Medulla oblongata (tissue), 1 donor: ENCODE measurements around the gene HOXB6.

Experiments used
- DNase-seq: peaks from one replicate; pipeline ENCODE4 v3.0.0-alpha.2; 2015; ENCODE audit errors: extremely low spot score

Gene HOXB6

DNA sequence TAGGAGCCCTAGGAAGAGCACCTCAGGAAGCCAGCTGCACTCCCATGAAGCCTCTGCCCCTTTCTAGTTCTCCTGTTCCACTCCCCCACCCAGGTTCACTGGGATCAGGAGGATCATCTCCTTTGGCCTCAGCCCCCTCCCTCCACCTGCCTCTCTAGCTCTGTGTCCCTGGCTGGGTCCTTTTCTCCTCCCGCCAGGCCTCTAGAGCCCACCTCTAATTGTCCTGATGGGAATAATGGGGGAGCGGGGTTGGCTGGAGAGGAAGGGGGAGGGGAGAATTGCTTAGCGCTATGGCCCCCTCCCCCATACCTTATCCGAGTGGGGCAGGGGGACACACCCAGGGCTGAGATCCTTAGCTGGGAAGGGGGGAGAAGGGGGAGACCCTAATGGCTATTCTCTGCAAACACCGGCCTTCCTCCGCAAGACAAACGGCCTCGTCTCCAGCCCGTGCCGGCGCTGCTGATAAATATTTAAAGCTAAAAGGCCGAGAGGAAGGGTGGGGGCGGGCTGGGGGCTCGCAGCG, 5.0 kb upstream of the HOXB6 start:
- no peak for DNase-seq

DNA sequence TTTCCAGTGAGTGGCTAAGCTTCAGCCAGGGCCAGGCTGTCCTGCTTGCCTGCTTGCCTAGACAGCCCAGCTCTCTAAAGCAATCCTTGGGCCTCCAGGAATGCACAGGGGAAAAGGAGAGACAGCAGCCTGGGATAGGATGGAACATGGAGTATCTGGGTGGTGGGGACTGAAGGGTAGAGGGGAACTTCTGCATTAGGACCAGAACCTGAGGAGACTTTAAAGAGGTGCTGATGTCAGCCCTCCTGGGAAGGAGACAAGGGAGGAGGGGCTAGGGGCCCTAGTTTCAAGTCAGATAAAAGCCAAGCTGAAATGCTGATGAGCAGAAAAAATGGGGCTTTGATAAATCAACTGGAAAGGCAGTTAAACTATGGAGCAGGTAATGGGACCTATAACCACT, 4.2 kb upstream of the HOXB6 start:
- DNase-seq, result no peak

DNA sequence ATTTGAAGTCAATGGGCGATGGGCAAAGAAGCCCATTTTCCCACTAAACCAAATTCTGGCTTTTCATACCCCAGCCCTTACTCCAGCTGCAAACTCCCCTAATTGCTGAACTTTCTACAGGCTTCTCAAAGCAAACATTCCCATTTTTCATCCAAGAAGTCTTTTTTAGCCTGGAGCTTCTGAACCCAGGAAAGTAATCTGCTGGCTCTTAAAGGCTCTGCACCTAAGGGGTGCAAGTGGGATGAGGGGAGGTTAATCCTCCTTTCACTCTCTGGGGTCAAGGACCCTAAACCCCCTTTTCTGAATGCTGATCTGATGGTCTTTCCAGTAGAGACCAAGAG, 3.7 kb upstream of the HOXB6 start:
- no peak for DNase-seq

DNA sequence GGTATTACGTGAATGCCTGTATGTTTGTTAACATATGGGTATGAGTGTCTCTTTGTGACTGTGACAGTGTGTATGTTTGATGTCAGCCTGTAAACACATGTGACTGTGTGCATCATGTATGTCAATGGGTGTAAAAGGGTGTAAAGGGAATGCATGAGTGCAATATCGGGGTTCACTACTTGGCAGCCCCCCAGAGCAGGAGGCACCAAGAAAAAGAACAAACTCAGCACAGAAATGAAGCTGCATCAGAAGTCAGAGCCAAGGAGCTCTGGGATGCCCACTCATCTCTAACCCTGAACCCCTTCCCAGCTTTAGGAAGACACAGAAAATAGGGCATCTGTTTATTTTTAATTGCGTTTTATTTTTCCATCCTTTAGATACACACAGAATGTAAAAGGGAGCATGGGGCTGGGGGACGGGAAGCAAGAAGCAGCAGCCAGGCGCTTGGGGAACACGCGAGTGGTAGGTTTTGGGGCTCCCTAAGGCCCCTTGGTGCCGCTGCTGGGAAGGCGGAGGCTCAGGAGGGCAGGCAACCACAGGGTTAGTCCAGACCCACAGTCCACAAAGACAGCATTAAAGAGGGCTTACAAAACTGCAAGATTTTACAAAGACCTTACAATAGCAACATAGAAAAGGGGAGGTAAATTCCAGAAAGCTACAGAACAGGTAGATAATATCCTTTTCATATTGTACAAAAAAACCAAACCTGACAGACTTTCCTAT, 2.3 kb upstream of the HOXB6 start:
- no peak for DNase-seq

DNA sequence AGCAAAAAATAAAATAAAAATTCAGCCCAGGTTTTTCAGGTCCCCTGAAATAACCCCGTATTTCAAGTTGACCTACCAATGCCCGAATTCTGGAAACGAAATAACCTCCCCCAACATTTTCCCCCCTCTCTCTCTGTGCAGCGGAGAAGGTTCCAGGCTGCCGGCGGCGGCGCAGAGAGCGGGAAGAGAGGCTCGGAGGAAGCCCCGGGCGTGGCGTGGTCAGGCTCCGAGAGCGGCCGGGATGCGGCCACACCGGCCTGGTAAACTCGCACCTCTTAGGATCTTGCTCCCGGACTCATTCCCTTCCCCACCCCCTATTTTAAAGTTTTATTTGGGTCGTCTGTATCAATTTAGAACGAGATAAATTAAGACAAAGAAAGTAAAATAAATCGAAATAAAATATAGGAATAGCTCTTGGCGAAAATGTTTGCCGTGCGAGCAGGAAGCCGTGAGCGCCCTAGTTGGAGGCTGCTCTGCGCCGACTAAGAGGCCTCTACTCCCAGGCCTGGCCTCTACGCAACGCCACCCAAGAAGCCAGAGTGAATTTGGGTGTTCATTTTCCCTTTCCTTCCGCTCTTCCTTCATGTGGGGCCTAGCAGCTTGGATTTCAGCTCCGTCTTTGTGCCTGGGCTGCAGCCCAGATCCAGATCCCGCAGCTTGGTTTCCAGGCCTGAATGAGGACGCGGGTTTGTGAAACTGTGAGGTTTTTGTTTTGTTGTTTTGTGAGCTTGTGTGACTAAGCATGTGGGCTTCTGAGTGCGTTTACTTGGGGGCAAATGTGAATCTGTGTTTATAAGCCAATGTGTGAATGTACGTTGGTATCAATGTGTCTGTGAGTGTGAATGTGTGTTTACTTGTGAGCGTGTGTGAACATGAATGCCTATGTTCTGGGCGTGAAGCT, 1.5 kb upstream of the HOXB6 start:
- DNase-seq, result no peak

DNA sequence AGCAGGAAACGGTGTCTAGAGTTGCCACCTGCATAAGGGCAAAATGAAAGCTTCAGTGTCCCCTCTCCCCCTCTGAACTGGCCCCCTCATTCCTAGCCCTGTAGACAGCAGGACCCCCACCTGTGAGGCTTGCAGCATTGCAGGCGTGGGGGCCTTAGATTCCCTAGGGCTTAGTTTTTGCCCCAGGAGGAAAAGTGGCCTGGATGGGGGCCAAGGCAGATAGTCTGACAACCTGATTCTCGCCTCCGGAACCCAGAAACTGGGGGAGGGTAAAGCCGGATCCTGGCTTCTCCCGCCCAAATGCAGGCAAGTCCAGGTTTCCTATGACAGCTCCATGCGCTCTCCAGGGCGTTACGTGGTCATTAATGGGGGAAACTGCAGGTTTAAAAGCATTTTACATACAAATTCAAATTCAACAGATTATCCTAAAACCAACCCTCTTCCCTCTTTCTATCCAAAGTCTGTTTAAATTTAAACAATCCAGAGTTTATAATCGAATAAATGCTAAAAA, 678 bp upstream of the HOXB6 start:
- no peak for DNase-seq

DNA sequence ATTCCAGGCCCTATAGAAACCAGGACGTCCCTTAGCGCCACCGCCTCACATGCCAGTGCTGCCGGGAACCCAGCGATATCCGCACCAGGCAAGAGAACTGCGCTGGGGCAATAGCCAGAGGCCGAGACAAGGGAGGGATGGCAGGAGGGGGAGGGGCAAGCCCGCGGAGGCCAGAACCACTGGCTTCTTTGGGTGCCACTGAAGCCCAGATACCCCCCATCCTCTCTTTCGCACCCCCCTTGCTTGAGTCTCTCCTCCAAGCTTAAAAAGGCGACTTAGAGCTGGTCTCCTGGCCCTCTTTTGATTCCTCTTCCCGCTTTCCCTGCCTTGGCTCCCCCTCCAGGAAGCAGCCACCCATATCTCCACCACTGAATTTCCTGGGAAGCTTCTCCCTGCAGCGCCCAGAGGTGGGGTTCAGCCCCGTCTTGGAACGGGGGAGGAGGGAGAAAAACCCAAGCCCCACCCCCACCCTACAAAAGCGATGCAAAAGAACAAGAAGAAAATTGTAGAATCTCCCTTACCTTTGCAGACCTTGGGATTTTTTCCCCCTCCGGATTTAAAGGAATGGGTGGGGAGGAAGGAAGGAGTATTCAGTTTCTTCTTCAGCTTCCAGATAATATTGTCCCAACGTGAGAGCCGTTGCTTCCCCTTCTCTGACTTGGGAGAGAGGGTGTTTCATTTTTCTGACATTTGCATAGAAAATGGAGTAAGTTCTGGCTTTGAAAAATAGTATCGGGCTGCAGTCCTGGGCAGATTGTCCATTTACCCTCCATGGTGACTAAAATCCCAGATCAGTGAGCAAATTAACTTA, 622 bp downstream of the HOXB6 start:
- no peak for DNase-seq

DNA sequence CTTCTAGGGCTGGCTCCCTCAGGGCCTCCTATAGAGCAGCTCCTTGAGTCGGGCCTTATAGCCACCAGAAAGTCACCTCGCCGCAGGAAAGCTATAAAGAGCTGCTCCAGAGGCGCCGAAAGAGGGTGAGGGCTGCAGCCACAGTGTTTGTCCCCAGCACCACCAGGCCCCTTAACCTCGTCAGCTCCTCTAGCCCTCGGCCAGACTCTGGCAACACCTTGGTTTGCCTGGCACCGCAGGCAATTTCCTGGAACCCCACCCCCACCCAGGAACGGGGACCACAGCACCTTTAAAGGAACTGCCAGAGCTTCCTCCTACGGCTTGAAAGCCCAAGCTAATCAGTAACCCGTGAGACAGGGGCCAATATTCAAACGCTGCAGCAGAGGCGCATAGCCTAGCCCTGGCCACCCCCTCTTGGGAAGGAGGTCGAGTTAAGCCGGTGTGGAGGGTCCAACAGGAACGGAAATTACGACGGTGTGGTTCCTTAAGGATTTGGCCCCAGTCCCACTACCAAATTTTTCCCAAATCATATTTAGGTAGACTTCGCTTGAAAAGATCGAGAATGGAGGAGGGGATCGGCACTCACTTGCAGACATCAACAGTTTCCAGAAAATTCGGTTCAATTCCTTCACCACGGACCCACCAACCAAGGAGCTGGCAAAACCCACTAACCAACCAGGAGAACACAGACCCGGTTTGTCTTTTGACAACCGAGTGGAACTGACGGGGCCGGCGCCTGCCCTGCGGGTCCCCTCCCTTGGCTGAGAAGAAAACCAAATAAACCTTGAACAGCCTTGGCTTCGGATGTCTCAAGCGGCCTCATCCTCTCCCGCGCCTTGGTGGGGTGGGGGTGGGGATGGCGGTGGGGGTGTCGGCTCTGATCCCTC, 3.0 kb downstream of the HOXB6 start:
- no peak for DNase-seq

DNA sequence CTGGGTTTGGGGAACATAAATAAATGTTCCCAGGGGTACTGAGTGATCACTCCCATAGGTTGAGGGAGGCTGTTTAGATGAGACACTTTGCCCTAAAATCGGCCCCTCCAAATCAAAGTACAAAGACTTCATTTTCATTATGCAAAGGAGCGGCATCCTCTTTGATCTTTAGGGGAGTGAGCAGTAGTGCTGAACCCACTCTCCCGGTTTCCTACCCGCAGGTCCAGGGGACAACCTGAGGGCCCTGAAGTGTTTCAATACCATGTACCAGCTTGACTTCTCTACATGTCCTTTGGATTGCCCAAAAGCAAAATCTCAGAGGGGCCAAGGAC, 3.6 kb downstream of the HOXB6 start:
- no peak for DNase-seq

DNA sequence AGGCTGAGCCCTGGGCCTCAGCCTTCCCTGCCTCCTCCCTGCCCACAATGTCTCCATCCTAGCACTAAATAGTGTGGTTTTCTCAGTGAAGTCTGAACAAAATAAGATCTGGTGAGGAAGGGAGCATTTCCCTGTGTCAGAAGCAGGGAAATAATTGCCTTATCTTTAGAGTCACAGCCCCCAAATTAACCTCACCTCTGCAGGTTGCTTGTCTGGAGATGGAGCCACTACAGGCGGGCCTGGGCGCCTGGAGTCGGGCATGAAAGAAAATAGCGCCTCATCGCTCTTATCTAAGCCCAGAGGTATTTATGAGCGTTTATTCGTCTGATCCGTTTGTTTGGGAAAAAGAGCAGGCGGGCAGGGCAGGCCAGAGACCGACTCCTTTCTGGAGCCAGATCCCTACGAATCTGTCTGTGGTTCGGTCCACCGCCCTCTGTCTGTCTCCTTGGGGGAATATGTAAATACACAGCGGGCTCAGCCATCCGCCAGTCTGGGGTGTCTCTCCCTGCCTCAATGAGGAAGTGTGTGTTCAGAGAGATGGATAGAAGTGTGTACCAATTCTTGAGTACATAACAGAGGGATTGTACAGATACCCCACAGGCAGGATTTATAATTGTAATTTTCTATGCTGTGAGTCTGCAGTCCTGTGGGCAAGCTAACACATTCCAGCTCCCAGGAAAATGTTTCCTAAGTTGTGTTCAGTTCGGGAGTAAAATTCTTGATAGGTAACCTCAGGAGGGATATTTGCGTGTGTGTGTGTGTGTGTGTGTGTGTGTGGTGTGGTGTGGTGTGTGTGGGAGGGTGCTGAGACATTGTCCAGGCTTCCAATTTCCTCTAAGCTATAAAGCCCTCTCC, 4.3 kb downstream of the HOXB6 start:
- DNase-seq, result no peak

DNA sequence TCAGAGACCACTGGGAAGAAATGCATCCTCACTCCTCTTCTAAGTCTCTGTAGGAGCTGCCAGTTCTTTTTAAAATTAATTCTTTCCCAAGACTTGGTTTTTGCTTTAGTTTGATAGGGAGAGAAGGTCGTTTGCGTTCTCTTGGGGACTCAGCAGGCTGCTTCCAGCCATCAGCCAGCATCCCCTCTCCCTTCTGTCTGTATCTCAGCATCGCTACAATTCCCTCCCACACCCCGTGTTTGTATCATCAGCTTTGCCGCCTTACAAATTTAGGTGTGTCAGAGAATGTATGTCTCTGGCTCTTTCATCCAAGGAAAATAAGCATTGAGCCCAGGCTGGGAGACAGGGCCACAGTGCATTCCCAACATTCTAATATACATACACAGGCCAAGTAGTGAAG, 5.4 kb downstream of the HOXB6 start:
- no peak for DNase-seq

DNA sequence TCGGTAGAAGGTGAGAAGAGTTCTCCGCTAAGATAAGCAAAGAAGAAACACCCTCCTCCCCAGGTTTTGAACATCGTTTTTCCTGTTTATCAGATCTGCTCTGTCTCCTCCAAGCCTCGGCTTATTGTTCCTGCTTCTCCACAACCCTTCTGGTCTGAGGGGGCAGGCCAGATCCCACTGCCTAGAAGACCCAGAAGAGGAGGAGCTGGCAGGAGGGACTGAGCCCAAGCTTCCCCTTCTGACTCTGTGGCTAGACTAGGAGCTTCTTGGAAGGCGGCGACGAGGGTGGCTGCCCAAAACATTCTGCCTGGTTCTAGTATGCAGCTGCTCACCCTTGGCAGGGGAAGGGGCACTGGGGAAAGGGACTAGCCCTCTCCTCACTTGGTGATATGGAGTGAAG, 6.0 kb downstream of the HOXB6 start:
- no peak for DNase-seq

DNA sequence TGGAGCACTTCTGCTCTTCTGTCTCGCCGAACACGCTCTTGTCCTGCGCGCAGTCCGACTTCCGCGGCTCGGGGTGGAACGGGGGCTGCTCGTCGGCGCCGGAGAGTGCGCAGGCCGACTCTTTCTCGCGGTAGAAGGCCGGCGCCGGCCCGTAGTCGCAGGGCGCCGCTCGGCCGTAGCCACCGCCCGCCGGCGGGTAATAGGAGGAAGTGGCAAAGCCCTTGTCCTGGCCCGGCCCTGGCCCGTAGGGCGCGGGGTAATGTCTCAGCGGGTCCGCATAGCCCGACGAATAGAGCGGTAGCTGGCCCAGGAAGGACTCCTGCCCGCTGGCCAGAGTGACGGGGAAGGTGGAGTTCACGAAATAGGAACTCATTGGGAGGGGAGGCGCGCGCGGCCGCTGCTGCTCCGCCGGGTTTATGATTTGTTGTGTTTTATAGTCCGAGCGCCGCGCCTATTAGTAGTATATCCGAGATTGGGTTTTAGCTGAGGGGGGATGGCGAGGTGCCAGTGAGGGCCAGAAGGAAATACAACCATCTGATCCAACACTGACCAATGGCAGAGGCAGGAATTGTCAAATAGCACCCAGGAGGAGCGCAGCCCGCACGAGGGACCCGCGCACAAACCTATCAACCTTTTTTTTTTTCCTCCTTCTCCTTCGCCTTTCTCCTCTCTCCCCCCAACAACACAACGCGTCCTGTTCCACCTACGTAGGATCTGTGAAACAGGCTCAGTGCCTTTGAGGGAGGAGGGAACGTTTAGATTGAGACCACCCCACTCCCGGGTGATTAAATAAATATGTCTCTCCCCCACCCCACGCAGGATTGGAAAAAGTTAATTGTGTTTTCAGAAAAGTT, 6.8 kb downstream of the HOXB6 start:
- DNase-seq, result peak; percentile 73

DNA sequence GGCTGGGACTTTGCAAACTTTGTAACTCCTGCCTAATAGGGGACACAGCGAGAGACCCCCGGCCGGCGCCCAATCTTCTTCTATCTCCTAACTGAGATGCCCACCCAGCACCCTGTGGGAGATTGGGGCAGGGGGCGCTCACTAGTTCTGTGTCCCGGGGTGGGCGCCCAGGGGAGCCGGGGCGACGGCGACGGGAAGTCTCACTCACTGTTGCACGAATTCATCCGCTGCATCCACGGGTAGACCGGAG, 7.3 kb downstream of the HOXB6 start:
- no peak for DNase-seq

DNA sequence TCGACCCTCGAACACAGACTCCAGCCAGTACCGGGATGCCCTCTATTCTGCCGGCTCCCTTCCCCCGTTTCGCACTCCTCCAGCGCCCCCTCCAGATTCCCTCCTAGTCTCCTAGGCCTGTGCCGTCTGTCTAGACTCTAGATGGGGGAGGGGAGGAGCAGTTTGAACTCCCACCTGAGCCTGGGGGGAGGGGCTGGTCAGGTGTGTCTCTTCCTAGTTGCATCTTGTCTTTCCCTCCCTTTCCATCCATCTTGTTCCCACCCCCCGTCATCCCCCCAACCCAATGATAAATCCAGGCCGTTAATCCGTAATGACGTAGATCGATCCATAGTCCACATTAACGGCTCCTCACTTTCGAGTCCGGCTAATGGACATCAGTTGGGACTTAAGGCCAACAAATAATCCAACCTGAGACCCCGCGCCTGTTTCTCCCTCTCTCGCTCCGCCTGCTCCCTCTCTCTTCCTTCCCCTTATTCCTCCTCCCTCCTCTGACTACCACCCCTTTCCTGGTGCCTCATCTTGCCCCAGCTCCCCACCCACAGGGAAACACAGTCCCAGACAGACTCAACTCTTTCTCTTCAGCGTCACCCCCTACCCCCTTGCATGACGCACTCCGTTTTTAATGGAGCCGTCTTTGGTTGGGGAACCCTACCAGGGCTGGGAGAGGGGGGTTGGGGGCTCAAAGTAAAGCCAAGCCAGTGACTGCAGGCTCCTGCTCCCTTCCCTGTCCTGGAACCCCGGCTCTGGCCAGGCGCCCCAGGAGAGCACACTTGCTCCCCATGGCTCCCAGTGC, 7.9 kb downstream of the HOXB6 start:
- no peak for DNase-seq

DNA sequence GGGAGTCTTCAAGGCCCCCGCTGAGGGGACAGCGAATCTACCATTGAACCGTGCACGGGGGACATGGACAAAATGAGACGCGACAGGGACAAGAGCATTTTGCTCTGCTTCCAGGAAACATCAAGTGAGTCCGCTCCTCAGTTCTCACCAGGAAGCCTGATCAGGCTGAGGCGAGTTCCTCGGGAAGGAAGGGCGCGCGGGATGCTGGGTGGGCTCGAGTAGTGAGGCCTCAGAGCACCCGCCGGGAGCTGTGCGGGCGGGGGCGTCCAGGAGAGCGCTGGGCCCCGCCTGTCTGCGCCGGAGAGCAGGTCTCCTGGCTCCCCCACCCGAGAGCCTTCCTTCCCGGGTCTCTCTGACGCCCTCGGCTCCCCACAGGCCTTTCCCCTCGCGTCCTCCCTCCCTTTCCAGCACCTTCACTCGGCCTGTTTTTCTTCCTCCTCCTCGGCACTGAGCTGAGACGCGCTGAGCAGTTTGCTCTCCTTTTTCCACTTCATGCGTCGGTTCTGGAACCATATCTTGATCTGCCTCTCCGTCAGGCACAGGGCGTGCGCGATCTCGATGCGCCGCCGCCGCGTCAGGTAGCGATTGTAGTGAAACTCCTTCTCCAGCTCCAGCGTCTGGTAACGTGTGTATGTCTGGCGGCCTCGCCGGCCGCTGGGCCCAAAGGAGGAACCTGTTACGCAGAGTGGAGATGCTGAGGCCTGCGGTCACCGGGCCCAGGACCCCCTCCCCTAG, 8.6 kb downstream of the HOXB6 start:
- no peak for DNase-seq

DNA sequence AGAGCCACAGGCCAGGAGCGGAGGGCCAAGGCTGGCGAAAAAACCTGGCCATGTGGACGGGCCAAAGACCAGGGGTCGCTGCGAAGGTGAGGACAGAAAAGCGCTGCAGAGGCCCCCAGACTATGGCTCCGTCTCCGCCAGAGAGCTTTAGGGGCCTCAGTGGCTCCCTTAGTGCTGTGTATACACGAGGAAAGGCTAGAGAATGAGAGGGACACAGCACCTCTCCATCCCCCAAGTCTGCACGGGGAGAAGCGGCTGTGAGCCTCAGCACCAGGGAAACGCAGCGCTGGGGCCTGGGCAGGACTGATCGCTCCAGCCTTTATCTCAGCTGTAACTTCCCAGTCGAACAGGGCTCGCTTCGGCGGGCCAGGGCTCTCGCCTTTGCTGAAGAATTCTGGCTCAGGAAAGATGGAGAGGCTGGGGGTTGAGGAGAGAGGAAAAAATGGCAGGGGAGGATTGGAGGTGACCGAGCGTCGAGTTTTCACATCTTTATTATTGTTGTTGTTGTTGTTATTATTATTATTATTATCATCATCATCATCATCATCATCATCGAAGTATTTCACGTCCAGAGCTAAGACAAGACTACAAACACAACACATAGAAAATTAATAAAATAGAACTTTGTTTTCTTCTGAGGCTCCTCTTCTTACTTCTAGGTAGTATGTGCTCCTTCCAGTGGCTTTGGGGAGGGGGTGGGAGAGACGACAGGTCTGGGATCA, 9.3 kb downstream of the HOXB6 start:
- DNase-seq, result no peak
